ENCODE measurements around the gene SUSD1.
A peak's percentile ranks its signal among the peaks of the same experiment; 100 is the strongest.

The SUSD1 gene

DNA sequence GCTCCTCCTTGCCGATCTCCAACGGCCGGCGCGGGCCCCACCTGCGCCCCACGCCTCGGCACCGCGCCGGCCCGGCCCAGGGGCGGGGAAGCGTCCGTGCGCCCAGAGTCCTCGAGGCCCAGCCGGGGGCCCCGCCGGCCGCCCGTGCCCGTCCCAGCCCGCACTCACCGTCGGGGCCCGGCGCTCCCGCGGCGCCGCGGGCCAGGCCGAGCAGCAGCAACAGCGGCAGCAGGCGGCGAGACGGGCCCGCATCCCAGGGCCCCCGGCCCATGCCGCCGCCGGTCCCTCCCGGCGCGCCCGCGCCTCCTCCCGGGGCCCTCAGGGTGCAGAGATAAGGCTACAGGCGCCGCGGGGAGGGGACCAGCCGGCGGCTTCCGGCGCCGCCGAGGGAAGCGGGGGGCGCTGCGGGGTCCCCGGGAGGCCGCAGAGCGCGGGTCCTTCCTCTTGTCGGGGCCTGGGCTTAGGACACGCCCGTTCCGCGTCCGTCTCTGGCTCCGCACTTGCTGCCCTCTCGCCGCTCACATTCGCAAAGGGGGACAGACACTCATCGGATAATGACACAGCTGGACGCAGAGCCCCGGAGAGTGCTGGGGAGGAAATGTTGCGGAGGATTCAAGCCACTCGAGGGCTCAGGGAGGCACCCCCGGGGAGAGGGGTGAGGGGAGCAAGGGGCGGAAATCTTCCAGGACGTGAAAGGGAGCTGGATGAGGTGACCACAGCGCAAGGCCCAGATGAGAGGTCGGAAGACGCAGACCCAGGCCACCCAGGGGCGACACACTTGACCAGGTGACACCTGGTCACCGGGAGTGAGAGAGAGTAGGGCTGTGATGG is at the start of gene SUSD1:
Gene SUSD1 (minus strand): TSS at position 333 of the 831 bp plus-strand sequence. CDS start 62 bp downstream, at position 271.
- TF ChIP-seq ZC3H10 (CRISPR knock-in tag; IDR thresholded peaks at IDR 0.05), result no peak
- no peak for TF ChIP-seq RARB (CRISPR knock-in tag; IDR thresholded peaks at IDR 0.05)
- TF ChIP-seq SNAI2 (CRISPR knock-in tag; IDR thresholded peaks at IDR 0.05), result no peak
- TF ChIP-seq TCF4 (CRISPR knock-in tag; IDR thresholded peaks at IDR 0.05; ENCODE audit: borderline replicate concordance), result no peak
- no peak for TF ChIP-seq TOX (CRISPR knock-in tag; IDR thresholded peaks at IDR 0.05; ENCODE audit: borderline replicate concordance)
- TF ChIP-seq, protein P1, sequence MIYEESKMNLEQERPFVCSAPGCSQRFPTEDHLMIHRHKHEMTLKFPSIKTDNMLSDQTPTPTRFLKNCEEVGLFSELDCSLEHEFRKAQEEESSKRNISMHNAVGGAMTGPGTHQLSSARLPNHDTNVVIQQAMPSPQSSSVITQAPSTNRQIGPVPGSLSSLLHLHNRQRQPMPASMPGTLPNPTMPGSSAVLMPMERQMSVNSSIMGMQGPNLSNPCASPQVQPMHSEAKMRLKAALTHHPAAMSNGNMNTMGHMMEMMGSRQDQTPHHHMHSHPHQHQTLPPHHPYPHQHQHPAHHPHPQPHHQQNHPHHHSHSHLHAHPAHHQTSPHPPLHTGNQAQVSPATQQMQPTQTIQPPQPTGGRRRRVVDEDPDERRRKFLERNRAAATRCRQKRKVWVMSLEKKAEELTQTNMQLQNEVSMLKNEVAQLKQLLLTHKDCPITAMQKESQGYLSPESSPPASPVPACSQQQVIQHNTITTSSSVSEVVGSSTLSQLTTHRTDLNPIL (CRISPR knock-in tag; IDR thresholded peaks at IDR 0.05; ENCODE audit: low read depth), result no peak
- TF ChIP-seq ZNF70 (CRISPR knock-in tag; IDR thresholded peaks at IDR 0.05), result no peak
- peak; percentile 69 for ATAC-seq

DNA sequence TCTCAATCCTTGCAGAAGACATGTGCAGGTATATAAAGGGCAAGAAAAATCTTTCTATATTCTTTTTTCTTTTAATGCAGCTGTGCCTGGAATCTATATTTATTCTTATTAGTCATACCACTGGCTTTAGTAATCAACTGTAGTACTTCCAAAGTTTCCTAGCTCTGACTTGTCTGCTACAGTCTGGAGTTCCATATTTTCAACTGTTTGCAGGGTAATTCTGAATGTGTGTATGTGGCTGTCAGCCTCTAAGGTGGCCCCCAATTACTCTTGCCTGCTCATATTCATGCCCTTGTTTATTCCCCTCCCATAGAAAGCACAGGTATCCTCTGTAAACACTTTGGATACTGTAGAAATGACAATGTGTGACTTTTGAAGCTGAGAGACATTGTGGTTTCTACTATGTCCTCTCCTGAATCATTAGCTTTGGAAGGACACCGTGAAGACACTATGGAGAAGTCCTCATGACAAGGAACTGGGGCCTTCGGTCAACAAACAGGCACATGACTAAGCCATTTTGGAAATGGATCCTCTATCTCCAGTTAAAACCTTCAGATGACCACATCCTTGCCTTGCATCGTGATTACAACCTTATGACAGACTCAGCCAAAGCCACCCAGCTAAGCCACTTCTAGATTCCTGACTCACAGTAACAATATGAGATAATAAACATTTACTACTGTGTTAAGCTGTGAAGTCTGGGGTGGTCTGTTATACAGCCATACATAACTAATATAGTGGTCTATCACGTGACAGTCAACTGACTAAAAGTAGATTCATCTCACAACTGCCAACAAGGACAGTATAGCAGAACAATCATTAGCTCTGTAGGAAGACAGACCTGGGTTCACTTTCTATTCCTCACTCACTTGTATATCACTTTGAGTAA is 49.5 kb upstream of the SUSD1 start:
- ATAC-seq, result no peak
- TF ChIP-seq OSR1 (CRISPR knock-in tag; IDR thresholded peaks at IDR 0.05) (no peak), GLIS3 (CRISPR knock-in tag; IDR thresholded peaks at IDR 0.05) (no peak), TCF4 (CRISPR knock-in tag; IDR thresholded peaks at IDR 0.05; ENCODE audit: borderline replicate concordance) (no peak), CSDC2 (CRISPR knock-in tag; IDR thresholded peaks at IDR 0.05) (no peak), ZC3H10 (CRISPR knock-in tag; IDR thresholded peaks at IDR 0.05) (no peak), TOX (CRISPR knock-in tag; IDR thresholded peaks at IDR 0.05; ENCODE audit: borderline replicate concordance) (no peak), ISL1 (CRISPR knock-in tag; IDR thresholded peaks at IDR 0.05) (no peak), ESRRG (CRISPR knock-in tag; IDR thresholded peaks at IDR 0.05) (no peak), RARB (CRISPR knock-in tag; IDR thresholded peaks at IDR 0.05) (no peak)
- TF ChIP-seq, protein P2, sequence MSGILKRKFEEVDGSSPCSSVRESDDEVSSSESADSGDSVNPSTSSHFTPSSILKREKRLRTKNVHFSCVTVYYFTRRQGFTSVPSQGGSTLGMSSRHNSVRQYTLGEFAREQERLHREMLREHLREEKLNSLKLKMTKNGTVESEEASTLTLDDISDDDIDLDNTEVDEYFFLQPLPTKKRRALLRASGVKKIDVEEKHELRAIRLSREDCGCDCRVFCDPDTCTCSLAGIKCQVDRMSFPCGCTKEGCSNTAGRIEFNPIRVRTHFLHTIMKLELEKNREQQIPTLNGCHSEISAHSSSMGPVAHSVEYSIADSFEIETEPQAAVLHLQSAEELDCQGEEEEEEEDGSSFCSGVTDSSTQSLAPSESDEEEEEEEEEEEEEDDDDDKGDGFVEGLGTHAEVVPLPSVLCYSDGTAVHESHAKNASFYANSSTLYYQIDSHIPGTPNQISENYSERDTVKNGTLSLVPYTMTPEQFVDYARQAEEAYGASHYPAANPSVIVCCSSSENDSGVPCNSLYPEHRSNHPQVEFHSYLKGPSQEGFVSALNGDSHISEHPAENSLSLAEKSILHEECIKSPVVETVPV (CRISPR knock-in tag; IDR thresholded peaks at IDR 0.05), result no peak
- TF ChIP-seq, protein P3, sequence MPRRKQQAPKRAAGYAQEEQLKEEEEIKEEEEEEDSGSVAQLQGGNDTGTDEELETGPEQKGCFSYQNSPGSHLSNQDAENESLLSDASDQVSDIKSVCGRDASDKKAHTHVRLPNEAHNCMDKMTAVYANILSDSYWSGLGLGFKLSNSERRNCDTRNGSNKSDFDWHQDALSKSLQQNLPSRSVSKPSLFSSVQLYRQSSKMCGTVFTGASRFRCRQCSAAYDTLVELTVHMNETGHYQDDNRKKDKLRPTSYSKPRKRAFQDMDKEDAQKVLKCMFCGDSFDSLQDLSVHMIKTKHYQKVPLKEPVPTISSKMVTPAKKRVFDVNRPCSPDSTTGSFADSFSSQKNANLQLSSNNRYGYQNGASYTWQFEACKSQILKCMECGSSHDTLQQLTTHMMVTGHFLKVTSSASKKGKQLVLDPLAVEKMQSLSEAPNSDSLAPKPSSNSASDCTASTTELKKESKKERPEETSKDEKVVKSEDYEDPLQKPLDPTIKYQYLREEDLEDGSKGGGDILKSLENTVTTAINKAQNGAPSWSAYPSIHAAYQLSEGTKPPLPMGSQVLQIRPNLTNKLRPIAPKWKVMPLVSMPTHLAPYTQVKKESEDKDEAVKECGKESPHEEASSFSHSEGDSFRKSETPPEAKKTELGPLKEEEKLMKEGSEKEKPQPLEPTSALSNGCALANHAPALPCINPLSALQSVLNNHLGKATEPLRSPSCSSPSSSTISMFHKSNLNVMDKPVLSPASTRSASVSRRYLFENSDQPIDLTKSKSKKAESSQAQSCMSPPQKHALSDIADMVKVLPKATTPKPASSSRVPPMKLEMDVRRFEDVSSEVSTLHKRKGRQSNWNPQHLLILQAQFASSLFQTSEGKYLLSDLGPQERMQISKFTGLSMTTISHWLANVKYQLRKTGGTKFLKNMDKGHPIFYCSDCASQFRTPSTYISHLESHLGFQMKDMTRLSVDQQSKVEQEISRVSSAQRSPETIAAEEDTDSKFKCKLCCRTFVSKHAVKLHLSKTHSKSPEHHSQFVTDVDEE (CRISPR knock-in tag; IDR thresholded peaks at IDR 0.05), result no peak

DNA sequence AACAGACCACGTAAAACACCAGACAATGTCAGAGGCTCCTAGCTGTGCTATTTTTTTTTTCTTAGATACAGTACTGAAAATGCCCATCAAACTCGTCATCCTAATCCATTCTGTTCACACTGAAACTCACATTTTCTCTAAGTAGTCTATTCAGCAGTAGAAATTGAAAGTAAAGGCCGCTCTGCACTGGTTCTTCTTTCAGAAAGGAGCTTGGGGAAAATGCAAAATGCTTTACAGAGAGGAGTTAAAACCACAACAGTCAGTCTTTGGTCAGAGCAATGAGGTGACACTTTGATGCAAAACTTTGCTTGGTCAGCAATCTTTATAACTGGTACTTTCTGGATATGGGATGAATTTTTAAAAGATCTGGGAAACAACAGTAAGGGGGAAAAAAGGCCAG is 43.8 kb upstream of the SUSD1 start:
- TF ChIP-seq, protein P4, sequence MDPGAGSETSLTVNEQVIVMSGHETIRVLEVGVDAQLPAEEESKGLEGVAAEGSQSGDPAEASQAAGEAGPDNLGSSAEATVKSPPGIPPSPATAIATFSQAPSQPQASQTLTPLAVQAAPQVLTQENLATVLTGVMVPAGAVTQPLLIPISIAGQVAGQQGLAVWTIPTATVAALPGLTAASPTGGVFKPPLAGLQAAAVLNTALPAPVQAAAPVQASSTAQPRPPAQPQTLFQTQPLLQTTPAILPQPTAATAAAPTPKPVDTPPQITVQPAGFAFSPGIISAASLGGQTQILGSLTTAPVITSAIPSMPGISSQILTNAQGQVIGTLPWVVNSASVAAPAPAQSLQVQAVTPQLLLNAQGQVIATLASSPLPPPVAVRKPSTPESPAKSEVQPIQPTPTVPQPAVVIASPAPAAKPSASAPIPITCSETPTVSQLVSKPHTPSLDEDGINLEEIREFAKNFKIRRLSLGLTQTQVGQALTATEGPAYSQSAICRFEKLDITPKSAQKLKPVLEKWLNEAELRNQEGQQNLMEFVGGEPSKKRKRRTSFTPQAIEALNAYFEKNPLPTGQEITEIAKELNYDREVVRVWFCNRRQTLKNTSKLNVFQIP (CRISPR knock-in tag; IDR thresholded peaks at IDR 0.05; ENCODE audit: borderline replicate concordance, low read depth), result no peak
- TF ChIP-seq BACH2 (CRISPR knock-in tag; IDR thresholded peaks at IDR 0.05; ENCODE audit: borderline replicate concordance) (no peak), CSDC2 (CRISPR knock-in tag; IDR thresholded peaks at IDR 0.05) (no peak), ZFP3 (CRISPR knock-in tag; IDR thresholded peaks at IDR 0.05) (no peak), ESRRG (CRISPR knock-in tag; IDR thresholded peaks at IDR 0.05) (no peak), ZC3H10 (CRISPR knock-in tag; IDR thresholded peaks at IDR 0.05) (no peak), ZNF8 (CRISPR knock-in tag; IDR thresholded peaks at IDR 0.05) (no peak), RARB (CRISPR knock-in tag; IDR thresholded peaks at IDR 0.05) (no peak)
- TF ChIP-seq, protein P5, sequence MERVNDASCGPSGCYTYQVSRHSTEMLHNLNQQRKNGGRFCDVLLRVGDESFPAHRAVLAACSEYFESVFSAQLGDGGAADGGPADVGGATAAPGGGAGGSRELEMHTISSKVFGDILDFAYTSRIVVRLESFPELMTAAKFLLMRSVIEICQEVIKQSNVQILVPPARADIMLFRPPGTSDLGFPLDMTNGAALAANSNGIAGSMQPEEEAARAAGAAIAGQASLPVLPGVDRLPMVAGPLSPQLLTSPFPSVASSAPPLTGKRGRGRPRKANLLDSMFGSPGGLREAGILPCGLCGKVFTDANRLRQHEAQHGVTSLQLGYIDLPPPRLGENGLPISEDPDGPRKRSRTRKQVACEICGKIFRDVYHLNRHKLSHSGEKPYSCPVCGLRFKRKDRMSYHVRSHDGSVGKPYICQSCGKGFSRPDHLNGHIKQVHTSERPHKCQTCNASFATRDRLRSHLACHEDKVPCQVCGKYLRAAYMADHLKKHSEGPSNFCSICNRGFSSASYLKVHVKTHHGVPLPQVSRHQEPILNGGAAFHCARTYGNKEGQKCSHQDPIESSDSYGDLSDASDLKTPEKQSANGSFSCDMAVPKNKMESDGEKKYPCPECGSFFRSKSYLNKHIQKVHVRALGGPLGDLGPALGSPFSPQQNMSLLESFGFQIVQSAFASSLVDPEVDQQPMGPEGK (CRISPR knock-in tag; IDR thresholded peaks at IDR 0.05; ENCODE audit: borderline replicate concordance), result no peak
- TF ChIP-seq, protein P3 (CRISPR knock-in tag; IDR thresholded peaks at IDR 0.05), result no peak
- no peak for ATAC-seq
